Dendritic cell treated with granulocyte-macrophage colony-stimulating factor and Interleukin-4, amounts not matched to agents 40 ng/mL and 50 ng/mL, for 4 days (primary cell): ENCODE results near the gene ZSCAN10.
"Not testable (repeated sequence)": the region's sequence is repeated elsewhere in the genome, so short reads cannot be mapped to it uniquely, and the experiment has no call there.

Experiments used
- H3K27ac Mint-ChIP-seq: one replicate; pipeline ENCODE4 v1.8.0; 2022; ENCODE audit warnings: mild to moderate bottlenecking, mixed read lengths
- H3K27me3 Mint-ChIP-seq: one replicate; pipeline ENCODE4 v1.8.0; 2022; ENCODE audit warnings: mild to moderate bottlenecking, mixed read lengths
- H3K36me3 Mint-ChIP-seq: one replicate; pipeline ENCODE4 v1.8.0; 2022; ENCODE audit warnings: low read depth, mixed read lengths
- H3K4me1 Mint-ChIP-seq: one replicate; pipeline ENCODE4 v1.8.0; 2022; ENCODE audit warnings: low read depth, mixed read lengths
- H3K4me3 Mint-ChIP-seq: one replicate; pipeline ENCODE4 v1.8.0; 2022; ENCODE audit warnings: mild to moderate bottlenecking, moderate library complexity, mixed read lengths
- H3K9me3 Mint-ChIP-seq: one replicate; pipeline ENCODE4 v1.8.0; 2022; ENCODE audit warnings: mixed read lengths
- intact Hi-C: fragments of 100-400 bp; cut with micrococcal nuclease; formaldehyde crosslinking; loops from one replicate; pipeline ENCODE4 v1.15.0; 2022

The ZSCAN10 gene

GRCh38 chr16:3075946-3076345 is 23.1 kb downstream of the ZSCAN10 start:
- peaks cover 40% of the 10 kb centered on the region for H3K36me3 Mint-ChIP-seq

GRCh38 chr16:3075523-3075915 is 23.6 kb downstream of the ZSCAN10 start:
- no peaks in the 10 kb centered on the region for H3K9me3 Mint-ChIP-seq
- H3K27me3 Mint-ChIP-seq: peaks cover 3% of the 10 kb centered on the region
- H3K36me3 Mint-ChIP-seq: peaks cover 36% of the 10 kb centered on the region
- H3K4me3 Mint-ChIP-seq: no peak overlapping the region
- H3K27ac Mint-ChIP-seq: no peak overlapping the region
- H3K4me1 Mint-ChIP-seq: peaks cover 39% of the 10 kb centered on the region
- intact Hi-C loops: no loop called here

More at GRCh38 chr16:3075946-3076345, 23.1 kb downstream of the ZSCAN10 start:
- peaks cover 39% of the 10 kb centered on the region for H3K4me1 Mint-ChIP-seq
- H3K4me3 Mint-ChIP-seq, intact Hi-C loops, H3K27ac Mint-ChIP-seq, H3K9me3 Mint-ChIP-seq, H3K27me3 Mint-ChIP-seq: not testable (repeated sequence)

GRCh38 chr16:3074860-3075522 is 24.1 kb downstream of the ZSCAN10 start:
- peaks cover 31% of the 10 kb centered on the region for H3K36me3 Mint-ChIP-seq
- H3K27me3 Mint-ChIP-seq: peaks cover 3% of the 10 kb centered on the region
- peak overlapping the region; percentile 4 for H3K4me3 Mint-ChIP-seq
- H3K9me3 Mint-ChIP-seq: no peaks in the 10 kb centered on the region
- peaks cover 42% of the 10 kb centered on the region for H3K4me1 Mint-ChIP-seq
- intact Hi-C loops: no loop called here
- no peak overlapping the region for H3K27ac Mint-ChIP-seq

DNA sequence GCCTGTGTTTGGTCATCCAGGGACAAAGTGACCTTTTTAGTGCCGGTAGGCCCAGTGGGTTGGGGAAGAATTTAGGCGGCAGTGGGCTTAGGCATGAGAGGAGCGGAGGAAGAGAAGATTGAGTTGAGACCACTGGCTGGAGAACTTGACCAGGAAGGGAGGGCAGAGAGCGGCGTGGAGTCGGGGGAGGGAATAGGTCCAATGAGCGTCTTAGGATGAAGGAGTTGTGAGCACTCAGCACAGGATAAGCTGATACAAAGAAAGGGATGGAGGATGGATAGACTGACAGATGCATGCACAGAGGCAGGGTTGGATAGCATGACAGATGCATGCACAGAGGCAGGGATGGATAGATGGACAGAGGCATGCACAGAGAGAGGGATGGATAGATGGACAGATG is 25.6 kb downstream of the ZSCAN10 start:
- no peaks in the 10 kb centered on the region for H3K9me3 Mint-ChIP-seq
- H3K36me3 Mint-ChIP-seq: peaks cover 21% of the 10 kb centered on the region
- intact Hi-C loops: no loop called here
- no peak overlapping the region for H3K27ac Mint-ChIP-seq
- no peak overlapping the region for H3K4me3 Mint-ChIP-seq
- H3K4me1 Mint-ChIP-seq: peaks cover 49% of the 10 kb centered on the region
- H3K27me3 Mint-ChIP-seq: peaks cover 3% of the 10 kb centered on the region

GRCh38 chr16:3072576-3073263 is 26.4 kb downstream of the ZSCAN10 start:
- Mint-ChIP-seq H3K4me1 (peaks cover 49% of the 10 kb centered on the region), H3K36me3 (peaks cover 13% of the 10 kb centered on the region)
- intact Hi-C loops, H3K27ac Mint-ChIP-seq, H3K9me3 Mint-ChIP-seq, H3K4me3 Mint-ChIP-seq, H3K27me3 Mint-ChIP-seq: not testable (repeated sequence)

GRCh38 chr16:3072148-3072547 is 26.9 kb downstream of the ZSCAN10 start:
- H3K27me3 Mint-ChIP-seq, H3K27ac Mint-ChIP-seq, H3K9me3 Mint-ChIP-seq, intact Hi-C loops, H3K4me3 Mint-ChIP-seq, H3K36me3 Mint-ChIP-seq: not testable (repeated sequence)
- H3K4me1 Mint-ChIP-seq: peaks cover 52% of the 10 kb centered on the region

DNA sequence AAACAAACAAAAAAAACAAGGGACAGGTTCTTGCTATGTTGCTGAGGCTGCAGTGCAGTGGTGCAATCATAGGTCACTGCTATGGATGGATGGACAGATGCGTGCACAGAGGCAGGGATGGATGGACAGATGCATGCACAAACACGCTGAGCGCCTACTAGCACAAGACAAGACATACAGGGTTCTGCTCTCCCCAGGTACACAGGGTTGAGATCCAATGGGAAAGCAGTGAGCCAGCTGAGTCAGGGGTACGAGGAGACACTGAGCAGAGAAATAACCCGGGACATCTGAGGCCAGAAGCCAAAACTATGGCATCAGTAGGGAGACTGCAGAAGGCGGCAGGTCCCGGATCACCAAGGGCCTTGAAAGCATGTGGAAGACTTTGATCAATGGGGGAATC is 27.4 kb downstream of the ZSCAN10 start:
- Mint-ChIP-seq H3K36me3 (peaks cover 4% of the 10 kb centered on the region), H3K4me1 (peaks cover 55% of the 10 kb centered on the region), H3K27me3 (peaks cover 3% of the 10 kb centered on the region), H3K9me3 (no peaks in the 10 kb centered on the region), H3K27ac (no peak overlapping the region), H3K4me3 (no peak overlapping the region)
- intact Hi-C loops: no loop called here

- Mint-ChIP-seq H3K27me3 (peaks cover 3% of the 10 kb centered on the region), H3K36me3 (no peaks in the 10 kb centered on the region), H3K4me1 (peaks cover 57% of the 10 kb centered on the region), H3K4me3 (no peak overlapping the region), H3K9me3 (no peaks in the 10 kb centered on the region), H3K27ac (no peak overlapping the region)
- intact Hi-C loops: no loop called here
Observed at GRCh38 chr16:3070608-3071111, 28.4 kb downstream of the ZSCAN10 start.

DNA sequence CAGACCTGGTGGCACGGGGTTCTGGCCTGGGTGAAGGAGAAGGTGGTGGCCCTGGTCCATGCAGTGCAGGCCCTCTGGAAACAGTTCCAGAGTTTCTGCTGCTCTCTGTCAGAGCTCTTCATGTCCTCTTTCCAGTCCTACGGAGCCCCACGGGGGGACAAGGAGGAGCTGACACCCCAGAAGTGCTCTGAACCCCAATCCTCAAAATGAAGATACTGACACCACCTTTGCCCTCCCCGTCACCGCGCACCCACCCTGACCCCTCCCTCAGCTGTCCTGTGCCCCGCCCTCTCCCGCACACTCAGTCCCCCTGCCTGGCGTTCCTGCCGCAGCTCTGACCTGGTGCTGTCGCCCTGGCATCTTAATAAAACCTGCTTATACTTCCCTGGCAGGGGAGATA is 29.9 kb downstream of the ZSCAN10 start:
- intact Hi-C loops, H3K36me3 Mint-ChIP-seq, H3K27me3 Mint-ChIP-seq: not testable (repeated sequence)

GRCh38 chr16:3068487-3068886 is 30.6 kb downstream of the ZSCAN10 start:
- Mint-ChIP-seq H3K4me1 (peaks cover 46% of the 10 kb centered on the region), H3K9me3 (no peaks in the 10 kb centered on the region), H3K27me3 (peaks cover 3% of the 10 kb centered on the region), H3K27ac (peak overlapping the region; percentile 58), H3K36me3 (no peaks in the 10 kb centered on the region), H3K4me3 (no peak overlapping the region)
- intact Hi-C loops: no loop called here

More for the DNA sequence above, 29.9 kb downstream of the ZSCAN10 start:
- not testable (repeated sequence) for H3K9me3 Mint-ChIP-seq, H3K4me3 Mint-ChIP-seq, H3K27ac Mint-ChIP-seq
- peaks cover 52% of the 10 kb centered on the region for H3K4me1 Mint-ChIP-seq

DNA sequence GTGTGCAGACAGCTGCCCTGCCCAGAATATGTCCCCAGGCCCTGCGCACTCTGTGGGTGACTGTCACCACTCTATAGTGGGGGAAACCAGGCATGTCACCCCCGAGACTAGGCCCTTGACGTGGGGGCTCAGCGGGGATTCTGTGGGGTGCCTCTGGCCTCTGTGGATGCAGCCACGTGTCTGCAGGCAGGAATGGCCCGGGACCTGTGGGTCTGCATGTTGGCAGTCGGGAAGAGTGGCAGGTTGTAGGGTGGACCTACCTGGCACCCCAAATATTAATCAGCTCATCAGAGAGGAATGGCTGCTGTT is 32.7 kb downstream of the ZSCAN10 start:
- peak overlapping the region; percentile 39 for H3K27ac Mint-ChIP-seq
- H3K4me1 Mint-ChIP-seq: peaks cover 37% of the 10 kb centered on the region
- H3K4me3 Mint-ChIP-seq: no peak overlapping the region
- peaks cover 2% of the 10 kb centered on the region for H3K27me3 Mint-ChIP-seq
- no peaks in the 10 kb centered on the region for H3K36me3 Mint-ChIP-seq
- intact Hi-C loops: no loop called here
- H3K9me3 Mint-ChIP-seq: no peaks in the 10 kb centered on the region

GRCh38 chr16:3065742-3066439 is 33.2 kb downstream of the ZSCAN10 start:
- peaks cover 36% of the 10 kb centered on the region for H3K4me1 Mint-ChIP-seq
- H3K9me3 Mint-ChIP-seq: no peaks in the 10 kb centered on the region
- H3K27me3 Mint-ChIP-seq: peaks cover 2% of the 10 kb centered on the region
- H3K27ac Mint-ChIP-seq: peak overlapping the region; percentile 39
- peak overlapping the region; percentile 44 for H3K4me3 Mint-ChIP-seq
- no peaks in the 10 kb centered on the region for H3K36me3 Mint-ChIP-seq
- intact Hi-C loops: no loop called here

DNA sequence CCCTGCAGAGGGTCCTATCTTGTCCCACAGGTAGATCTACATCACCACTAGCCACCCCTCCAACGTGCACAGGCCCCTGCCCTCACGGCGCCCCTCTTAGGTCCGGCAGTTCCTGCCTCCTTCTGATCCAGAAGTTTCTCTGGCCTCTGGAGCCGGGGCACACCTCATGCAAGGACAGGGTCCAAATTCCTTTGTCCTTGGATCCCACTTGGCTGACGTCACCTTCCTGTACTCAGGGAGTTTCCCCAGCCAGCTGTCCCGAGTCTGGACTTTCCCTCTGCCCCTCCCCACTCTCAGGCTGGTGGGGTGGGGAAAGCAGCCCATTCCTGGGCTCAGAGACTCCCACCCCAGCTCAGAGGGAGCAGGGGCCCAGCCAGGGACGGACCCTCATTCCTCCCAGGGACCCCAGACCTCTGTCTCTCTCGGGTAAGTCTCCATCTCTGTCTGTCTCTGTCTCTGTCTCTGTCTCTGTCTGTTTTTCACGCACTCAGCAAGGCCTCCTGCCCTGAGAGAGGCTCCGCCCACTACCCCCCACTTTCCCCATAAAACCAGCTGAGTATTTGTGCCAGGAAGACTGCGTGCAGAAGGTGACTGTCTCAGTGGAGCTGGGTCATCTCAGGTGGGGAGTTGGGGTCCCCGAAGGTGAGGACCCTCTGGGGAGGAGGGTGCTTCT is 33.9 kb downstream of the ZSCAN10 start, which contains the start of gene IL32:
TSS of gene IL32 (plus strand) at position 572 of the 673 bp plus-strand sequence. CDS start 172 bp downstream, outside the sequence.
- Mint-ChIP-seq H3K4me3 (peak within 1 kb of the TSS; percentile 44), H3K9me3 (no peaks in the 10 kb centered on the region), H3K27ac (peak within 1 kb of the TSS; percentile 39), H3K27me3 (peaks cover 2% of the 10 kb centered on the region), H3K4me1 (peaks cover 42% of the 10 kb centered on the region), H3K36me3 (no peaks in the 10 kb centered on the region)
- intact Hi-C loops: no loop called here
